PC-3 (cell line): ENCODE results near the gene CAPG. TPM values are rescaled to one million over a fixed set of nuclear protein-coding genes. Genes with fewer than 3 reads are reported as not detected.

Experiments
- ATAC-seq: fragments of 200-7000 bp; cut with Tn5 transposase; 2 replicates; pipeline ENCODE4 v1.9.1; 2020; ENCODE audit warnings: mild to moderate bottlenecking, moderate library complexity
- BruUV-seq: library from RNA; stranded (reverse); fragments of 400-500 nt; replicated peaks from 2 replicates; lab custom pipeline; 2021; lab: Mats Ljungman, UMichigan
- CTCF ChIA-PET: fragments of 300-600 bp; sonication (Branson Sonifier 250); formaldehyde crosslinking; loops from one replicate; lab custom pipeline; 2022; ENCODE audit warnings: antibody characterized with exemption; lab: Charles Lee
- POLR2A ChIA-PET: fragments of 300-600 bp; sonication (Branson Sonifier 250); formaldehyde crosslinking; loops from one replicate; lab custom pipeline; 2022; ENCODE audit warnings: antibody characterized with exemption; ENCODE audit not compliant: unreplicated experiment; lab: Charles Lee
- DNase-seq: peaks from one replicate; pipeline ENCODE4 v3.0.0-alpha.2; 2015
- H2AFZ ChIP-seq: fragments of 300-600 bp; sonication (generic); 2 replicates; pipeline ENCODE4 v1.6.0; 2016; ENCODE audit warnings: antibody characterized with exemption, low read length
- H3F3A ChIP-seq: fragments of 300-600 bp; sonication (generic); one replicate; pipeline ENCODE4 v1.6.0; 2017; ENCODE audit warnings: antibody characterized with exemption, low read length, control low read depth, mild to moderate bottlenecking; ENCODE audit not compliant: unreplicated experiment
- H3K27ac ChIP-seq: fragments of 300-600 bp; sonication (generic); 2 replicates; pipeline ENCODE4 v1.5.1; 2016; ENCODE audit warnings: mild to moderate bottlenecking, low read length
- H3K27me3 ChIP-seq: fragments of 300-600 bp; sonication (generic); 2 replicates; pipeline ENCODE4 v1.6.1; 2016; ENCODE audit warnings: low read length, mixed read lengths
- H3K36me3 ChIP-seq: fragments of 300-600 bp; sonication (generic); 2 replicates; pipeline ENCODE4 v1.6.1; 2016; ENCODE audit warnings: low read depth, mixed run types, low read length, mixed read lengths
- H3K4me1 ChIP-seq: fragments of 300-600 bp; sonication (generic); 2 replicates; pipeline ENCODE4 v1.5.1; 2016; ENCODE audit warnings: low read length; ENCODE audit not compliant: insufficient read depth
- H3K4me2 ChIP-seq: fragments of 300-600 bp; sonication (generic); 2 replicates; pipeline ENCODE4 v1.6.0; 2016; ENCODE audit warnings: low read length
- H3K4me3 ChIP-seq: fragments of 300-600 bp; sonication (generic); 2 replicates; pipeline ENCODE4 v1.5.1; 2016; ENCODE audit warnings: mild to moderate bottlenecking, low read length, mixed read lengths
- H3K79me2 ChIP-seq: fragments of 300-600 bp; sonication (generic); 2 replicates; pipeline ENCODE4 v1.6.1; 2017; ENCODE audit warnings: low read length, mixed read lengths
- H3K9ac ChIP-seq: fragments of 300-600 bp; sonication (generic); 2 replicates; pipeline ENCODE4 v1.6.0; 2016; ENCODE audit warnings: mild to moderate bottlenecking, low read length
- H3K9me2 ChIP-seq: fragments of 300-600 bp; sonication (generic); replicated peaks from 2 replicates; pipeline ENCODE4 v1.6.1; 2016; ENCODE audit warnings: mixed run types, low read length, mixed read lengths
- H3K9me3 ChIP-seq: fragments of 300-600 bp; sonication (generic); 2 replicates; pipeline ENCODE4 v1.6.1; 2016; ENCODE audit warnings: low read length, mixed read lengths
- H4K20me1 ChIP-seq: fragments of 300-600 bp; sonication (generic); 2 replicates; pipeline ENCODE4 v1.6.1; 2016; ENCODE audit warnings: low read length, mixed read lengths
- CTCF ChIP-seq: fragments of 300-600 bp; sonication (generic); conservative IDR thresholded peaks from 2 replicates; pipeline ENCODE4 v1.5.1; 2017; ENCODE audit warnings: antibody characterized with exemption, low read depth, mild to moderate bottlenecking, low read length
- EZH2 ChIP-seq: fragments of 300-600 bp; sonication (generic); IDR thresholded peaks from one replicate; pipeline ENCODE4 v1.6.1; 2017; ENCODE audit warnings: antibody characterized with exemption, mild to moderate bottlenecking, low read length; ENCODE audit not compliant: unreplicated experiment
- EZH2phosphoT487 ChIP-seq: fragments of 300-600 bp; sonication (generic); IDR thresholded peaks from 2 replicates; pipeline ENCODE4 v1.6.1; 2018; ENCODE audit warnings: mild to moderate bottlenecking, antibody characterized with exemption, low read length, borderline replicate concordance
- intact Hi-C: fragments of 100-400 bp; cut with micrococcal nuclease; formaldehyde crosslinking; loops from 2 replicates; pipeline ENCODE4 v1.9.0; 2023
- total RNA-seq: library from RNA; depleted of rRNA; stranded (reverse); fragments of >200 nt; gene quantifications from 2 replicates; pipeline ENCODE4 v1.2.3, GENCODE V29; 2014

Gene CAPG
- total RNA-seq, 1 experiment from 2014 or later: 221 TPM

DNA sequence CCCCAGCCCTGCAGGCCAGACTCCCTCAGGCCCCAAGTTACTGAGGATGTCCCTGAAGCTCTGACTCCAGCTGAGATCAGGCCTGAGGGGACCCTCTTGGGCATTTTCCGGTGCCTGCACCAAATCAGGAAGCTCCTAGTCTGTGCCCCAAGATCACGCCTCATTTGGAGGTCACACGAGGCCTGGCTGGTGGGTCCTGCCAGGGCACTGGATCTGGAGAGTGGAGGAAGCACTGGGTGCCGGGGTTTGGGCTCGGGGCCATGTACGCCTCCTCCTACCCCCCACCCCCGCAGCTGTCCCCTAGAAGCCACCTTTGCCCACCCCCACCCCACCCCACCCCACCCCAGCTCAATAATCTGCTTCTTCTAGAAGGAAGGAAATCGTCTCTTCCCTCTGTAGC, 24.5 kb upstream of the CAPG start:
- DNase-seq (no peak), ATAC-seq (no peak)
- Histone ChIP-seq H3K4me2 (no peak overlapping the region), H3K4me3 (no peak overlapping the region), H3K36me3 (no peaks in the 10 kb centered on the region), H3K9me3 (no peaks in the 10 kb centered on the region), H3K9me2 (no peaks in the 10 kb centered on the region), H3F3A (peaks cover 4% of the 10 kb centered on the region), H3K27me3 (no peaks in the 10 kb centered on the region), H3K9ac (no peak overlapping the region), H3K4me1 (peaks cover 35% of the 10 kb centered on the region), H3K79me2 (no peaks in the 10 kb centered on the region), H2AFZ (no peak overlapping the region), H3K27ac (no peak overlapping the region), H4K20me1 (no peaks in the 10 kb centered on the region)
- TF ChIP-seq EZH2phosphoT487 (no peak), CTCF (no peak), EZH2 (no peak)
- ChIA-PET CTCF (no interaction called here), POLR2A (no interaction called here)
- intact Hi-C loops: loop anchor here (5.0 kb wide), 1 partner anchor 63 kb away; no protein-coding TSS in a partner anchor
- no TSS peak for BruUV-seq

DNA sequence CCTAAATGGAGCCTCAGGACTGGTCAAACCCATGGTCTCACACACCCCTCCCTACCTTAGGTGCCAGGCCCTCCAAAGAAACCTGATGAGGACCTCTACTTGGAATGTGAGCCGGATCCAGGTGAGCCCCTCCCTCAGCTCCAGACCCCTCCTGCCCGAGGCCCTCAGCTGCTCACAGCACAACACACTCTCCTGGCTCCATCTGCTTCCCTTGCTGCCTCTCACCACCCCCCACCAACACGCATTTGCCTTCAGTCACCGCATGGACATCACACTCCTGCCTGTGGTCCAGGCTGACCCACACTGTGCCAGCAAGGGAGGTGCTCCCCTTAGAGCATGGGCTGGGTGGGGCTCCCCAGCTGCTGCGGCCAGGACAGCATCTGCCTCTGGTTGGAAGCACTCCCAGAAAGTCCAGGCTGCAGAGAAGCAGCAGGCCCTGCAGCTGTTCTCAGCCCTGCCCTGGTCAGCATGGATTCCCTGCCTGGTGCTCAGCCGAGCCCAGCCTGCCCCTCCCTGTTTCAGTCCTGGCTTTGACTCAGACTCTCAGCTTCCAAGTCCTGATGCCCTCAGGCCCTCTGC, 23.4 kb upstream of the CAPG start:
- Histone ChIP-seq H3K4me3 (no peak overlapping the region), H3K4me2 (peak overlapping the region; percentile 30; the same call in 1 of the 2 replicates), H3F3A (peaks cover 1% of the 10 kb centered on the region), H3K9me2 (no peaks in the 10 kb centered on the region), H3K9ac (no peak overlapping the region; the same call in 1 of the 2 replicates), H3K4me1 (peaks cover 32% of the 10 kb centered on the region), H3K27me3 (no peaks in the 10 kb centered on the region), H3K9me3 (no peaks in the 10 kb centered on the region), H3K27ac (peak overlapping the region; percentile 55), H3K36me3 (no peaks in the 10 kb centered on the region), H4K20me1 (no peaks in the 10 kb centered on the region), H3K79me2 (no peaks in the 10 kb centered on the region), H2AFZ (peak overlapping the region; percentile 52)
- intact Hi-C loops: no loop called here
- no TSS peak for BruUV-seq
- ATAC-seq (peak; percentile 82), DNase-seq (peak; percentile 81)
- ChIA-PET CTCF (no interaction called here), POLR2A (interaction anchor here (0.6 kb wide), 1 partner anchor 37 kb away, joined by 3 read pairs; no protein-coding TSS in a partner anchor)
- TF ChIP-seq CTCF (no peak), EZH2 (no peak)

DNA sequence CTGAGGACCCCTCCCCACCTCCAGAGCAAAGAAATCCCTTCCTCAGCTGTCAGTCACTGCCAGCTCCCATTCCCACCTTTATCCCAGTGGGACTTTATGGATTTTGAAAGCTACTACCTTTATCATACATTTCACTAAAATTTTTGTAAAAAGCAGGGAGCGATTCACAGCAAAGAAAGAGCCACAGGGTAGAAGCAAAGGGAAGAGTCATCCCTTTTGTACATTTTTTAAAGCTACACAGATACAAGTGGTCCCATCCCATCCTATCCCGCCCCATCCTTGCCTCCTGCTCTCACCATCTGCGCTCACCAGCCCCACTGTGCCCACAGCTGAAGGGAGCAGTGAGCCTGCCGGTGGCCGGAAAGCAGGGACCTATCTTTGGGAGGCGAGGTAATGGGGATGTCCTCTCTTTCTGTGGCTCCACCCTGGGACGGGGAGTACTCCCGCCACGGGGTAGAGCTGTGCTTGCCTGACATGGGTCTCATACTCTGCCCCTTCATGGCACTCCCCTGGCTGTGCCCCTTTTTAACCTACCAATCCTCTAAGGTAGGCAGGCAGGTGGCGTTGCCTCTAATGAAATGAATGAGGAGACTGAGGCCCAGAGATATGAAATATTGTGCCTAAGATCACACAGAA, 21.5 kb upstream of the CAPG start:
- H3K9ac ChIP-seq: no peak overlapping the region
- H3F3A ChIP-seq: no peaks in the 10 kb centered on the region
- CTCF ChIA-PET: no interaction called here
- H3K9me2 ChIP-seq: no peaks in the 10 kb centered on the region
- ATAC-seq: no peak
- intact Hi-C loops: no loop called here
- no peak overlapping the region for H3K4me2 ChIP-seq
- H3K4me1 ChIP-seq: peaks cover 21% of the 10 kb centered on the region
- no peaks in the 10 kb centered on the region for H3K79me2 ChIP-seq
- BruUV-seq: no TSS peak
- DNase-seq: no peak
- POLR2A ChIA-PET: interaction anchor here (0.5 to 0.7 kb wide), 2 partner anchors 22 to 33 kb away, joined by 3 read pairs; no protein-coding TSS in a partner anchor
- H3K27ac ChIP-seq: no peak overlapping the region
- no peaks in the 10 kb centered on the region for H3K36me3 ChIP-seq
- H3K27me3 ChIP-seq: no peaks in the 10 kb centered on the region
- no peak overlapping the region for H2AFZ ChIP-seq
- H3K4me3 ChIP-seq: no peak overlapping the region
- TF ChIP-seq CTCF: no peak
- TF ChIP-seq EZH2phosphoT487: no peak
- no peaks in the 10 kb centered on the region for H4K20me1 ChIP-seq
- no peaks in the 10 kb centered on the region for H3K9me3 ChIP-seq
